C4-2B (cell line): ENCODE results near the gene NPHS2.

Source experiments
- H3K27ac ChIP-seq: fragments of 450-650 bp; 2 replicates; pipeline ENCODE4 v1.5.1; 2017
- CTCF ChIP-seq: fragments of 450-650 bp; conservative IDR thresholded peaks from 2 replicates; pipeline ENCODE4 v1.5.1; 2017; ENCODE audit warnings: mild to moderate bottlenecking
- ZFX ChIP-seq: fragments of 450-650 bp; IDR thresholded peaks from 2 replicates; pipeline ENCODE4 v1.6.1; 2017

The NPHS2 gene

GRCh38 chr1:179576509-179576908 is 761 bp upstream of the NPHS2 start:
- TF ChIP-seq ZFX = no peak
- no peak for TF ChIP-seq CTCF
- H3K27ac ChIP-seq = no peak overlapping the region

DNA sequence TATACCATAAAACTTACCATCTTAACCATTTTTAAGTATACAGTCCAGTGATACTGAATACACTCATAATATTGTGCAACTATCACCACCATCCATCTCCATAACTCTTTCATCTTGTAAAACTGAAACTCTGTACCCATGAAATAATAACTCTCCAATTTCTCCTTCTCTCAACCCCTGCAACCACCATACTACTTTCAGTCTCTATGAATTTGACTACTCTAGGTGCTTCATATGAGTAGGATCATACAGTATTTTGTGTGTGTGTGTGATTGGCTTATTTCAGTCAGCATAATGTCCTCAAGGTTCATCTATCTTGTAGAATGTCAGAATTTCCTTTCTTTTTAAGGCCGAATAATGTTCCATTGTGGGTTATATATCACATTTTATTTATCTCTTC is 17.7 kb downstream of the NPHS2 start:
- TF ChIP-seq ZFX (no peak), CTCF (no peak)
- H3K27ac ChIP-seq = no peak overlapping the region

- no peak overlapping the region for H3K27ac ChIP-seq
- TF ChIP-seq CTCF = no peak
- no peak for TF ChIP-seq ZFX
These were observed 21.3 kb downstream of the NPHS2 start for GRCh38 chr1:179554427-179554826.

- no peak for TF ChIP-seq ZFX
- TF ChIP-seq CTCF = no peak
- H3K27ac ChIP-seq = no peak overlapping the region
These were observed 24.7 kb downstream of the NPHS2 start for GRCh38 chr1:179550746-179551682.

GRCh38 chr1:179549368-179549700 is 26.4 kb downstream of the NPHS2 start:
- no peak overlapping the region for H3K27ac ChIP-seq
- TF ChIP-seq ZFX (no peak), CTCF (no peak)

DNA sequence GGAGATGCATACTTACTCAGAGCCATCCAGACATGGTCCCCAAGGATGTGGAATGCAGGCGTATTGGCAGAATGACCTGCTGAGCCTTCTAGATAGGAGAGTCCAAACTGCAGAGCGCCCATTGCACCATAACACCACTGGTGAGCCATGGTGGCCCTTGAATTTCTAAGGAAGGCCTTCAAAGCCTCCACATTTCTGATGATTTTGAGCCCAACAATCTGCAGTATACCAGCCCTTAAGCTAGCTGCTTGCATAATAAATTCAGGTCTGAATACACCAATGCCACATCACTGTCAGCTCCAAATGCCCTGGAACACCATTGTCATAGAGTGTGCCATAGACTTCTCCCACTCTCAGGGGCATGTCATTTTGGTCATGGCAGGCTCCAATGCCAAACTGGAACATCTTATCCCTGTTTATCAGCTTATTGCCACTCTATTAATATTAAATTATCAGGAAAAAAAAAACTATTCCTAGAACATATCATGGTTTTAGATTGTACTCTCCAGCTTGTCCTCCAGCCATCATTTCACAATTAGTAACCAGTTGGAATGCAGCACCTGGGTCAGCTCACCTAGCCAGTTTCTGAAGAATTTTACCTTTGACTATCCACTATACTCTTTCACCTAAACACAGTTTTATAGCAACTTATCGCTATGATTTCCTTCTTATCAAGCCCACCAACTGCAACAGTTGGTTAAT is 26.9 kb downstream of the NPHS2 start:
- TF ChIP-seq CTCF (no peak), ZFX (no peak)
- no peak overlapping the region for H3K27ac ChIP-seq

DNA sequence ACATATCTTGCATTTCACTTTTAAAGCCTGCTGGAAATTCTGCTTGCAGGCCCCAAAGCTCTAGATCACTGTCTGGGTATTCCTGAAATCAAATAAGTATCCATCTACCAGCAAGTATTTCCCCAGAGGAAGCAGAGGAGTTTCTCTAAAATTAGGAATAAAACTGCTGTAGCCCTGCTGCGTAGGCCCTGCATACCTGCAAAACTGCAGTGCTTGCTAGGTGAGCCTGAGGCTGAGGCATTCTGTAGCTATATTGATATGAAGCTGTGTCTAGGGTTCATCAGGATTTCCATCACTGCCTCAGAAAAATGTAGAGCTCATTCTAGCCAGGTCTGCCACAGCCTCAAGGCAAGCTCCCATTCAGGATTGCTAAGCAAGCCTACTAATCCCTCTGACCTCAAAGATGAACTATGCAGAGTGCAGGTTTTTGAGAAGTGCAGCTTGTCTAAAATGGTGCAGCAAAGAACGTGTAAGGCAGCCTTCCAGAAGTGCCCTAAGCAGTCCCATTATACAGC is 28.7 kb downstream of the NPHS2 start:
- H3K27ac ChIP-seq = no peak overlapping the region
- no peak for TF ChIP-seq CTCF
- TF ChIP-seq ZFX = no peak
